SH-SY5Y (cell line): ENCODE data around the gene CNTN2.

Experiments
- GATA2 ChIP-seq: IDR thresholded peaks from 2 replicates; pipeline ENCODE4 v1.6.1; 2011; ENCODE audit warnings: mild to moderate bottlenecking, low read depth, low read length
- GATA3 ChIP-seq: IDR thresholded peaks from 2 replicates; pipeline ENCODE4 v1.6.1; 2011; ENCODE audit warnings: low read depth, mild to moderate bottlenecking, low read length, moderate library complexity

GRCh38 chr1:205072286-205072685, 29.3 kb downstream of the CNTN2 start:
- TF ChIP-seq GATA2 (no peak), GATA3 (no peak)
